Glutamatergic neuron (in vitro differentiated cells): Measurements from ENCODE around the gene RNF213. TPM values are rescaled to one million over a fixed set of nuclear protein-coding genes. Genes with fewer than 3 reads are reported as not detected.
"Not testable (repeated sequence)": the region's sequence is repeated elsewhere in the genome, so short reads cannot be mapped to it uniquely, and the experiment has no call there.

Experiments
- DNase-seq: peaks from one replicate; pipeline ENCODE4 v3.0.0; 2022
- H3K27ac Mint-ChIP-seq: one replicate; pipeline ENCODE4 v1.8.0; 2020; ENCODE audit warnings: mild to moderate bottlenecking, mixed read lengths, inconsistent platforms; ENCODE audit not compliant: unreplicated experiment
- H3K27me3 Mint-ChIP-seq: one replicate; pipeline ENCODE4 v1.8.0; 2020; ENCODE audit warnings: mild to moderate bottlenecking, moderate library complexity, mixed read lengths, inconsistent platforms; ENCODE audit not compliant: unreplicated experiment
- H3K36me3 Mint-ChIP-seq: one replicate; pipeline ENCODE4 v1.8.0; 2020; ENCODE audit warnings: mild to moderate bottlenecking, mixed read lengths, inconsistent platforms; ENCODE audit not compliant: unreplicated experiment
- H3K4me1 Mint-ChIP-seq: one replicate; pipeline ENCODE4 v1.8.0; 2020; ENCODE audit warnings: mild to moderate bottlenecking, low read depth, mixed read lengths, inconsistent platforms; ENCODE audit not compliant: unreplicated experiment
- H3K4me3 Mint-ChIP-seq: one replicate; pipeline ENCODE4 v1.8.0; 2020; ENCODE audit warnings: mild to moderate bottlenecking, mixed read lengths, inconsistent platforms; ENCODE audit not compliant: unreplicated experiment
- H3K9me3 Mint-ChIP-seq: one replicate; pipeline ENCODE4 v1.8.0; 2020; ENCODE audit warnings: mild to moderate bottlenecking, moderate library complexity, mixed read lengths, inconsistent platforms; ENCODE audit not compliant: unreplicated experiment
- CTCF ChIP-seq: fragments of 200-600 bp; sonication (generic); IDR thresholded peaks from one replicate; pipeline ENCODE4 v1.5.0; 2021; ENCODE audit not compliant: partially characterized antibody, unreplicated experiment
- total RNA-seq: library from RNA; stranded (reverse); fragmentation: NEBNext Ultra II Directional; extraction: Animal tissue kit (Norgen Biotek cat#: 25700); gene quantifications from one replicate; pipeline ENCODE4 v1.2.1, GENCODE V29; 2021; ENCODE audit not compliant: unreplicated experiment

Gene RNF213
- total RNA-seq, 1 donor from 2014 or later: 34.7 TPM

- no peak overlapping the region for H3K27ac Mint-ChIP-seq
- no peaks in the 10 kb centered on the region for H3K9me3 Mint-ChIP-seq
- TF ChIP-seq CTCF: no peak
- H3K4me1 Mint-ChIP-seq: no peaks in the 10 kb centered on the region
- H3K4me3 Mint-ChIP-seq: no peak overlapping the region
- DNase-seq: no peak
- peaks cover 10% of the 10 kb centered on the region for H3K36me3 Mint-ChIP-seq
- H3K27me3 Mint-ChIP-seq: peaks cover 2% of the 10 kb centered on the region
Observed at GRCh38 chr17:80330276-80330675, 69.6 kb downstream of the RNF213 start.

GRCh38 chr17:80330938-80331337 lies 70.3 kb downstream of the RNF213 start:
- not testable (repeated sequence) for H3K4me1 Mint-ChIP-seq, H3K27ac Mint-ChIP-seq, DNase-seq, H3K27me3 Mint-ChIP-seq, H3K9me3 Mint-ChIP-seq, H3K4me3 Mint-ChIP-seq
- H3K36me3 Mint-ChIP-seq: peaks cover 13% of the 10 kb centered on the region

- H3K9me3 Mint-ChIP-seq: no peaks in the 10 kb centered on the region
- H3K4me3 Mint-ChIP-seq: no peak overlapping the region
- H3K27ac Mint-ChIP-seq: no peak overlapping the region
- TF ChIP-seq CTCF: no peak
- peaks cover 13% of the 10 kb centered on the region for H3K36me3 Mint-ChIP-seq
- peaks cover 6% of the 10 kb centered on the region for H3K27me3 Mint-ChIP-seq
- no peak for DNase-seq
- H3K4me1 Mint-ChIP-seq: no peaks in the 10 kb centered on the region
Observed at GRCh38 chr17:80331820-80332219, 71.2 kb downstream of the RNF213 start.

GRCh38 chr17:80337195-80337895 lies 76.7 kb downstream of the RNF213 start:
- no peak for DNase-seq
- peaks cover 5% of the 10 kb centered on the region for H3K36me3 Mint-ChIP-seq
- no peak for TF ChIP-seq CTCF
- no peak overlapping the region for H3K27ac Mint-ChIP-seq
- H3K4me3 Mint-ChIP-seq: no peak overlapping the region
- H3K4me1 Mint-ChIP-seq: no peaks in the 10 kb centered on the region
- no peaks in the 10 kb centered on the region for H3K9me3 Mint-ChIP-seq
- H3K27me3 Mint-ChIP-seq: peaks cover 3% of the 10 kb centered on the region

- H3K27me3 Mint-ChIP-seq: peaks cover 3% of the 10 kb centered on the region
- no peaks in the 10 kb centered on the region for H3K9me3 Mint-ChIP-seq
- TF ChIP-seq CTCF: no peak
- no peaks in the 10 kb centered on the region for H3K4me1 Mint-ChIP-seq
- no peak overlapping the region for H3K27ac Mint-ChIP-seq
- no peak overlapping the region for H3K4me3 Mint-ChIP-seq
- peaks cover 5% of the 10 kb centered on the region for H3K36me3 Mint-ChIP-seq
- no peak for DNase-seq
Observed at GRCh38 chr17:80339118-80339517, 78.5 kb downstream of the RNF213 start.
